GM10248 (cell line): ENCODE results near the gene ZC3HAV1L.
"Not testable (repeated sequence)": the region's sequence is repeated elsewhere in the genome, so short reads cannot be mapped to it uniquely, and the experiment has no call there.

Source experiments
- CTCF ChIA-PET: fragments of 300-600 bp; sonication (Branson Sonifier 250); formaldehyde crosslinking; extraction: SDS; loops from one replicate; lab custom pipeline; 2021; ENCODE audit warnings: antibody characterized with exemption; lab: Yijun Ruan, JAX
- POLR2A ChIA-PET: fragments of 350-650 bp; sonication (Branson Sonifier 250); formaldehyde crosslinking; extraction: SDS; loops from one replicate; lab custom pipeline; 2020; ENCODE audit warnings: antibody characterized with exemption; lab: Yijun Ruan, JAX
- DNase-seq: peaks from one replicate; pipeline ENCODE4 v3.0.0; 2012; ENCODE audit errors: extremely low spot score
- TF ChIP-seq, protein P1 (sequence below): IDR thresholded peaks from 2 replicates; pipeline ENCODE4 v1.5.1; 2012; ENCODE audit warnings: mild to moderate bottlenecking, low read depth; ENCODE audit errors: extremely low read depth, missing control alignments, control extremely low read depth

The ZC3HAV1L gene

DNA sequence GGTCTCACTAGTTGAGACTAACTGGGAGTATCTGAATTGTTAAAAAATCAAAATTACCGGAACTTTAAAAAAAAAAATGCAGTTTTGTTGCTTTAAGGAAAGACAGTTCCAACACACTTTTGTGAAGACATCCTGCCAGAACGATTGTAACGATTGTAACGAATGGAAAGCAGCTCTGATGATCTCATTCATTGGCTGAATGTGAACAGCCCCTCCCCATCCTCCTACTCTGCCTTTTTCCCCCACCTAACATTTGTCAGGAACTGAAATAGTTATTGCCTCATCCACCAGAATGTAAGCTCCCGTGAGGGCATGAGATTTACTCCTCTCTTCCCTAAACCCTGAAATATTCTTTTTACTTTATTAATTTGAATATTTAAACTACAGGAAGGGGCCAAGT lies 23.1 kb upstream of the ZC3HAV1L start:
- ChIA-PET CTCF (interaction anchor here (1.1 to 9.2 kb wide), 2 partner anchors 15 to 22 kb away, joined by 3 to 130 read pairs; no protein-coding TSS in a partner anchor), POLR2A (no interaction called here)
- TF ChIP-seq, protein P1, sequence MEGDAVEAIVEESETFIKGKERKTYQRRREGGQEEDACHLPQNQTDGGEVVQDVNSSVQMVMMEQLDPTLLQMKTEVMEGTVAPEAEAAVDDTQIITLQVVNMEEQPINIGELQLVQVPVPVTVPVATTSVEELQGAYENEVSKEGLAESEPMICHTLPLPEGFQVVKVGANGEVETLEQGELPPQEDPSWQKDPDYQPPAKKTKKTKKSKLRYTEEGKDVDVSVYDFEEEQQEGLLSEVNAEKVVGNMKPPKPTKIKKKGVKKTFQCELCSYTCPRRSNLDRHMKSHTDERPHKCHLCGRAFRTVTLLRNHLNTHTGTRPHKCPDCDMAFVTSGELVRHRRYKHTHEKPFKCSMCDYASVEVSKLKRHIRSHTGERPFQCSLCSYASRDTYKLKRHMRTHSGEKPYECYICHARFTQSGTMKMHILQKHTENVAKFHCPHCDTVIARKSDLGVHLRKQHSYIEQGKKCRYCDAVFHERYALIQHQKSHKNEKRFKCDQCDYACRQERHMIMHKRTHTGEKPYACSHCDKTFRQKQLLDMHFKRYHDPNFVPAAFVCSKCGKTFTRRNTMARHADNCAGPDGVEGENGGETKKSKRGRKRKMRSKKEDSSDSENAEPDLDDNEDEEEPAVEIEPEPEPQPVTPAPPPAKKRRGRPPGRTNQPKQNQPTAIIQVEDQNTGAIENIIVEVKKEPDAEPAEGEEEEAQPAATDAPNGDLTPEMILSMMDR: no peak
- DNase-seq: no peak

DNA sequence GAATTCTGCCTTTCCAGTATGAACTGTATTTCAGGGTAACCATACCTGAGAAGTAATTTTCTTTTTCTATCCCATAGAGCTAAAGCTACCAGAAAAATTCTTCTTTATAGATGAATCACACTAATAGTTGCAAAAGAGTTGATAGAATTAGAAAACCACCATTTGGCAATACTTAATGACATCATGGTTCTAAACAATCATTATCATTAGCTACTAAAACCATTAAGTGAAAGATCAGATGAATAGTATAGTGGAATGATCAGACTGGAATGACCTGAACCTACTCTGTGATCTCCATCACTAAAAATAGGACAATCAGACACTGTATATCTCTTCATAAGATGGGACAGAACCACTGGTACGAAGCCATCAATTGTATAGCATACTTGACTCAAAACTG lies 19.8 kb upstream of the ZC3HAV1L start:
- CTCF ChIA-PET: interaction anchor here (1.4 to 1.9 kb wide), 2 partner anchors 10 to 20 kb away, joined by 4 to 10 read pairs; no protein-coding TSS in a partner anchor

DNA sequence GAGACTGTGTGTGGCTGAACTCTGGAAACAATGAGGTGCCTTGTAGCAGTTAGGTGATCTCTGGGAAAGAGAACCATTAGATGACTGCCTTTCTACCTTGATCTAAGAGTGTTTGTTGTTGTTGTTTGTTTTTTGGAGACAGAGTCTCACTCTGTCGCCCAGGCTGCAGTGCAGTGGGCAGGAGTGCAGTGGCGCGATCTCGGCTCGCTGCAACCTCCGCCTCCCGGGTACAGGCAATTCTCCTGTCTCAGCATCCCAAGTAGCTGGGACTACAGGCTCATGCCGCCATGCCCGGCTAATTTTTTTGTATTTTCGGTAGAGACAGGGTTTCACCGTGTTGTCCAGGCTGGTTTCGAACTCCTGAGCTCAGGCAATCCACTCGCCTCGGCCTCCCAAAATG lies 18.8 kb upstream of the ZC3HAV1L start:
- POLR2A ChIA-PET, DNase-seq: not testable (repeated sequence)
- CTCF ChIA-PET: interaction anchor here (1.4 to 2.4 kb wide), 3 partner anchors 11 to 21 kb away, joined by 7 to 17 read pairs (median 10); no protein-coding TSS in a partner anchor

More for the DNA sequence above, 19.8 kb upstream of the ZC3HAV1L start:
- POLR2A ChIA-PET: no interaction called here
- TF ChIP-seq, protein P1: no peak
- no peak for DNase-seq

DNA sequence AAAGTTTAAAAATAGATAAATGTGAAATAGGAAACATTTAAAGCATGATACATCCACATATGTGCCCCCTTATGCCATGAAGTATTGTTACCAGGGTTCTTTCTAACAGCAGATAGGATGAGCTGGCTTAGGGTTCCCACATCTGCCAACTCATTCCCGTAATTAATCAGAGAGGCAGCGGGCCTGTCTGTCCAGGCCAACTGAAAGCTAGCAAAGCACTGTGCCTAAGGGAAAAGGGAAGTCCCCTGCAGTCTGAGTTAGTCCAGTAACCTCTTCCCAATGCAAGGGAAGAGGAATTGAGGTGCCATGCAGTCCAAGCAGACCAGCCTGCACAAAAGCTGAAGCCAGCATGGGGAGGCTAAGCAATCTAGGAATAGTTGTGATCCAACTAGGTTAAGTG lies 18.3 kb upstream of the ZC3HAV1L start:
- POLR2A ChIA-PET: no interaction called here
- TF ChIP-seq, protein P1: no peak
- CTCF ChIA-PET: interaction anchor here (1.2 to 2.4 kb wide), 6 partner anchors 10 to 37 kb away, joined by 3 to 17 read pairs (median 5); no protein-coding TSS in a partner anchor
- no peak for DNase-seq

DNA sequence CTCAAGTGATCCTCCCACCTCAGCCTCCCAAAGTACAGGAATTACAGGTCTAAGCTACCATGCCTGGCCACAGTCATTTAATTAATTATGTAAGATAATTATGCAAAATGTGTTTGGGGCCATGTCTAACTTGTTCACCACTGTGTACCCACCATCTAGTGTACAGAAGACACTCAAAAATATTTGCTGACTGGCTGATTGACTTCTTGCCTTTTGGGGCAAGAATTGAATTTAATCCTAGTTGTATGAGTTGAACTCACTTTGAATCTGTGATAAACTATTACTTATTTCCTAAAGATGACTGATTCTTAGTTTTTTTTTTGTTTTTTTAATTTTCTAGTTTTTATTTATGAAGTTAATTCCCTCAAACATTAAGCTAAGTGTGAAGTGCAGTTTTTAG lies 15.8 kb upstream of the ZC3HAV1L start:
- POLR2A ChIA-PET: no interaction called here
- TF ChIP-seq, protein P1: no peak
- CTCF ChIA-PET: interaction anchor here (1.0 to 1.8 kb wide), 4 partner anchors 9 to 99 kb away, joined by 3 to 14 read pairs (median 4); no protein-coding TSS in a partner anchor
- no peak for DNase-seq

DNA sequence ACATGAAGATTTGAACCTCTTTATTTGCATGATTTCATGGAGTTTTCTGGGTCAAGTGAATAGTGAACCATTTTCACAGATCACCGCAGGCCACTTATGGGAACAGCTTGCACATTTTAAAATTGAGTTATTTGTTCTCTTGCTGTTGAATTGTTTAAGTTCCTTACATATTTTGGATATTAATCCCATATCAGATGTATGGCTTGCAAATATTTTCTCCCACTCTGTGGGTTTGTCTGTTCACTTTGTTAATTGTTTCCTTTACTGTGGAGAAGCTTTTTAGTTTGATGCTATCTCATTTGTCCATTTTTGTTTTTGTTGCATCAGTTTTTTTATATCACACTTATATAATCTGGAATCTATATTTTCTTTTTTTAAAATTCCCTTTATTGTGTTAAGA lies 14.1 kb upstream of the ZC3HAV1L start:
- CTCF ChIA-PET: interaction anchor here (1.4 to 2.8 kb wide), 2 partner anchors 25 to 33 kb away, joined by 4 to 15 read pairs; no protein-coding TSS in a partner anchor
- POLR2A ChIA-PET: no interaction called here
- no peak for DNase-seq
- TF ChIP-seq, protein P1: no peak

DNA sequence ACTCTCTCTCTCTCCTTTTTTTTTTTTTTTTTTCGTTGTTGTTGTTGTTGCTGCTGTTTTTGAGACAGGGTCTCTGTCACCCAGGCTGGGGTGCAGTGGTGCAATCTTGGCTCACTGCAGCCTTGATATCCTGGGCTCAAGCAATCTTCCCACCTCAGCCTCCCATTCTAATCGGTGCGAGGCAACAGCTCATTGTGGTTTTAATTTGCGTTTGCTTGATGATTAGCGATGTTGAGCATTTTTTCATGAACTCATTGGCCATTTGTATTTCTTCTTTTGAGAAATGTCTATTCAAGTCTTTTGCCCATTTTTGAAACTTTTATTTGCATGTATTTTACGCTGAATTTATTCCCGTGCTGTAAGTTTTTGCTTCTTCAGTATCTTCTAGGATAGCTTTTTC lies 13.3 kb upstream of the ZC3HAV1L start:
- ChIA-PET POLR2A (no interaction called here), CTCF (interaction anchor here (2.8 kb wide), 1 partner anchor 26 kb away, joined by 15 read pairs; no protein-coding TSS in a partner anchor)
- TF ChIP-seq, protein P1: no peak
- no peak for DNase-seq
